NCI-H128 (cell line): ENCODE results near the gene ADCY7.

Source experiments
- DNase-seq: peaks from one replicate; lab custom pipeline; 2025; ENCODE audit not compliant: unreplicated experiment; lab: John Stamatoyannopoulos, UW

Gene ADCY7

DNA sequence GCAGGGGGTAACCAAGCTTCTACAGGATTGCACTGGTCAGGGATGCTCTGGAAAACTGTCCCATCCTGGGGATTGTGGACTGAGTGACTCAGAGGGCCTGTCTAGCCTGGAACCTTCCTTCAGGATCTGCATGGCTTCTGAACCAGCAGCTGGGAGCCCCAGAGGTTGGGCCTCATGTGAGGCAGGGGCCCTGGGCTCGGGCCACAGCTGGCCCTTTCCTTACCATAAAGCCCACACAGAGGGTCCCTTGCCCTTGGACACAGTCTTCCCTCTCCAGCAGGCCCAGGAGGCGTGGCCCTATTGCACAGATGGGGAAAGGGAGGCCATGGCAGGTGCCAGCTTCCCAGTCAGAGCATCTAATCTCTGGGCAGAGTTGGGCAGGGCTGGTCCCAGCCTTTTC lies 30.5 kb downstream of the ADCY7 start:
- DNase-seq = no peak

DNA sequence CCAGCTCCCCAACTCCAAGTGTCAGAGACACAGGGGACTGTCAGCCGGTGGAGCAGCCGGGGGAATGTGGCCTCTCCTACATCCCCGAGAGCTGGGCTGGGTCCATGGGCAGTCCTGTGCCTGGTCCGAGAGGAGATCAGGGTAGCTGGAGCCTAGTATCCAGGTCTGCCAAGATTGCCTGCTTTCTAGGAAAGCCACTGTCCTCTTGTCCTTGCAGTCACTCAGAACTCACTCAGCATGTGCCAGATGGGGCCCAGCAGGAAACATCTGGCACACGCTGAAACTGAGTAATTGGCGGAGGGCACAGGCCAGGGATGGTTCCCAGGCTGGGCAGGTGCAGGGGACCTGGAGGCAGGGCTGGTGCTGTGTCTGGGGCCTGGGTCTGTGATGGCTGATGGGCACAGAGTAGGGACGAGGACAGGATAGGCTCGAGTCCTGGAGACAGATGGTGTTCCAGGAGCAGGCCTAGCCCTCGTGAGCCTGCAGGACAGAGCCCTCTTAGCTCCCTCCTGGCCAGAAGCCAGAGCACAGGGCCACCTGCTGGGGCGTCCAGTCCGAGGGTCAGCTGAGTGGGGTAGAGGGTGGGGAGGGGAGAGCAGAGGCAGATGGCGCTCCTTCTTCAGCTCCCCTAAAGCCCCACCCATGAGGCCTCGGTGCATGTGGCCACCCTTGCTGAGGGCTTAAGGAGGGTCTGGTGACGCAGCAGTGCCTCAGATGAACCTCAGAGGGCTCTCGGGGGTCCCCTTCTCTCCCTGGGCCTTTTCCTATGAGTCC lies 31.1 kb downstream of the ADCY7 start:
- DNase-seq = no peak

DNA sequence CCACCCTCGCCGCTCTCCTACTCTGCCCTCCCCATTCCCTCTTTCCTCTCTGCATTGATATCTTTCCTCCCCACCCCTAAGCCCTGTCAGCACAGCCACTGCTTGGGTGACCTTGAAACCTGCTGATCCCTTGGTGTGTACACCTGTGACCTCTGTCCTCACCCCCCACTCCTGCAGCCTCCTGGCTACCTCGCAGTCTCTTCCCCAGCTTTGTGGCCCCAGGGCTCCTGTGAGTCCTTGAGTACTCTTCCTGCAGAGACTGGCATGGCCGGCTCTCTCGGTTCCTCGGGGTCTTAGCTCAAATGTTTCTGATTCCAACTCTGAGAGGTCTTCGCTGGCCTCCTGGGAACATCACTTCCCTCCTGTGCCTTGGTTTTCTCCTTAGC lies 31.7 kb downstream of the ADCY7 start:
- DNase-seq = no peak

DNA sequence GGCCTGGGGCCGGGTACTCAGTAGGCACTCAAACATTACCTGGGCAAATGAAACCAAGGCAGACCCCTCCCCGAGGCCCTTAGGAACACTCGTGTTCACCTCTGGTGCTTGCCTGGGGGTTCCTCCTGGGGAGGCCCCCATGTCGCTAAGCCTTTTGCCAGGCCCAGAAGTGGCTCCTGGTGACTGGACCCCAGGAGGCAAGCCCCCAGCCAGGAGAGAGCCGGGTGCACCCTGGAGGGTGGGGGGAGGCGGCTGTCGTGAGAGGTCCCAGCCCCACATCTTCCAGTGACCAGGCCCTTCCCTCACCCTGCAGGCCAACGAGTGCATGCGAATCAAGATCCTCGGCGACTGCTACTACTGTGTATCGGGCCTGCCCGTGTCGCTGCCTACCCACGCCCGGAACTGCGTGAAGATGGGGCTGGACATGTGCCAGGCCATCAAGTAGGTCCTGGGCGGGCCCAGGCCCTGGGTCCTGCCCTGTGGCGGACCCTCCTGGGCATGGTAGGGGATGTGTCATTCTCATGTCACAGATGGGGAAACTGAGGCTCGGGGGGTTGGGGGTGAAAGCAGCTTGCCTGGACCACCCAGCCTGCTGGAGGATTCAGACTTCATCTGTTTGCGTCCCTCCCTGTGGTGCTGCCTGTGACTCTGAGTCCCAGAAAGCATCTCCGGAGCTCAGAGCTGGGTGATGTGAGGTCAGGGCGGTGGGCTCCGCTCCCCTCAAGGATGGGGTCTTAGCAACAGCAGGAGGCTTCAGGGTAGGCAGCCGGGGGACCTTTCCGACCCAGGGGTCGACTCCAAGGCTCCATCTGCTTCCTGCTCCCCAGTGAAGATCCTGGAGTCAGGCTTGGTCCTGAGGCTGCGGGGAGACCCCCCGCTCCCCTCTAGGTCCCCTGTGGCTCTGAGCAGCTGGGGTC lies 32.5 kb downstream of the ADCY7 start:
- no peak for DNase-seq

DNA sequence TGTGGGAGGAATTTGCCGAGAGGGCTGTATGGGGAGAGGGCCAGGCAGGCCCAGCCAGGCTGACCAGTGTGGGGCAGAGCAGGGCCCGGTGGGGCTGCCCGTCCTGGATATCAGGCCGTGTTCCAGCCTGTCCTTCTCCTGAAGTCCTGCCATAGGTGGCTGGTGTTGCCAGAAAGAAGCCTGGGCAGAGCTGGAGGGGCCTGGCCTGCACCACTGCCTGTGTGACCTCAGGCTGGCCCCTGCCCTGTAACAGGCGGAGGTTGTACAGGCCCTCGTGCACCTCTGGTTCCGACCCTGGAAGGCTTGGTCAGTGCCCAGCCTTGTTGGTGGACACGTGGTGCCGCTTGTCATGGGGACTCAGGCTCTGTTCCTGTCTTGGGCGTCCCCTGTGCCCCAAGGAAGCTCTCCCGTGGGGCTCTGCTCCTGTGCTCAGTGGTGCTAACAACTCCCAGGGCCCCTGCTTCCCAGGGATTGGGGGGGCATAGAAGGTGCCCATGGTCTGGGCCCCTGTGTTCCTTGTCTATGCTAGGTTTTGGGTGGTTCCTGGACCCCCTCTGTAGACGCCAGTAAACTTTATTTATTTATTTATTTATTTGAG lies 33.3 kb downstream of the ADCY7 start:
- DNase-seq = no peak

DNA sequence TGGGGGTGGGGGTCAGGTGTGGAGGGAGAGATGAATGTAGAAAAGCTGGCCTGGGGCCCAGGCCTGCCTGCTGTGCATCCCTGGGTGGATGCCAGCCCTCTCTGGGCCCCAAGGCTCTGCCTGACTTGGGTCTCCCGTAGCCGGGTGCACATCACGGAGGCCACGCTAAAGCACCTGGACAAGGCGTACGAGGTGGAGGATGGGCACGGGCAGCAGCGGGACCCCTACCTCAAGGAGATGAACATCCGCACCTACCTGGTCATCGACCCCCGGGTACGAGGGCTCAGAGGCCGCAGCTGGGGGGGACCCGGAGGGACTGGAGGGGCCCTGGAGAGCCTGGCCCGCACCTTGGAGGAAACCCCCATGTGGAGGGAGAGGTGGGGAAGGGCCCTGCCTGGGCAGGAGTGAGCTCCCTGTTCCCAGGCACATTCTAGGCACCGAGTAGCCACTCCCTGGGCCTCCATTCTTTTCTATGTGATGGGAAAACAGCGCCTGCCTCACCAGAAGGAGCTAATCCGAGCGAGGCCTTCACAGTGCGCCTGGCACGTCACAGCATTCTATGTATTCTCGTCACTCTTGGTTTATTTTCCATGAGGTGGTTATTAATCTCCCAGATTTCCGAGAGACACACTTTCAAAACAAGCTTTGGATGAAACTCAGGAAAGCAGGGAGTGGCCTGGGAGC lies 34.7 kb downstream of the ADCY7 start:
- no peak for DNase-seq

DNA sequence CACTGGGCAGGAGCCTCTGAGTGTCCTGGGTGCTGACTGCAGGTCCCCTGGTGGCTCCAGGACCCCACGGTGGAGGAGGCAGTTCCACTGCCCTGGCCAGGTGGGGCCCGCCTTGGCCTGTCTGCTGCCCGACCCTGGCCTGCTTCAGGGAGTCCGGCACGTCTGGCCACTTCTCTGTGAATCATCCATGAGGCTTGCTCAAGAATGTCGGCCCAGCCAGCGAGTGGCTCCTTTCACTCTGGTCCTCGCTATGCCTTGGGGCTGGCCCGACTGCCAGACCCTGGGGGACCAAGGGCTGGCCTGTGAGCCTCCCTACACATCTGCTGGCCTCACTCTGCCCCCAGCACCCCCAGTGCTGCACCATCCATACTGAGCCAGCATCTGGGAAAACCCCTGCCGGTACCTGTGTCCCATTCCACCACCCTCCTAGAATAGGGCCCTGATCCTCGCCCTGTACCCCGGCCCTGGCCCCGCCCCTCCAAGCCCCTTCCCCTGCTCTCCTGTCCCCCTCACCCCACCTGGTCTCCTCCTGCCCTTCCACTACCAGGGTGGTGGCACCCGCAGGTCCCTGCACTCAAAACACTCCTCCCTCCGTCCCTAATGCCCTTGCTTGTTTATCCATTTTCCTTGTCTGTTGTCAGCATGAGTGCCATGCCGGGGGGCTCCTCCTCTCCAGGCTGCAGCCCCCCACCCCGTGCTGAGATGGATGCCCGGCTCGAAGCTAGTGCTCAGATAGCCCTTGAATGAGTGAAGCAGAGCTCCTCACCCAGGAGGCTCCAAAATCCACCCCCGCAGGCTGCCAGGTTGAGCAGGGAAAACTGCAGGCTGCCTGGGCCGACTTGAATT lies 35.5 kb downstream of the ADCY7 start:
- no peak for DNase-seq

DNA sequence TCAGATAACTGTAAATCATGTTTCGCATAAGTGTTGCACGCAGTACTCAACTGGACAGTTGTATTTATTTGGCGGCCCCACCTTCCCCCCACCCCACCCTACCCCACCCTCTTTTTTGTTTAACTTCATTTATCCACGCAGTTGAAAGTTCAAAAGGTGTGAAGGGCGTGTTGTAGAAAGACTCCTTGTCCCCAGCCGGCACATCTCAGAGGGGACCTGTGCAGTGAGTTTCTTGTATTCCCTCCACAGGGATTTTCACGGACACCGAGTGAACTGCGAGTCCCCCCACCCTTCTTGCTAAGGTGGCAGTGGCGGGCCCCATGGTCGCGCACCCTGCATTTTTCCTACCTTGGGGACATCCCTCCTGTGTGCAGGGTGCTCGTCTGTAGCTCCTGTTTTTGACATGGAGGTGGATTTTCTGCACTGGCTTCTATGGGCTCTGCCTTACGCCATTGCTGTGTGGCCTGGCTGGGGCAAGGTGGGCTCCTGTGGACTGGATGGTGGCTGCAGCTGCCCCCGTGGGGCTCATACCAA lies 36.2 kb downstream of the ADCY7 start:
- no peak for DNase-seq

DNA sequence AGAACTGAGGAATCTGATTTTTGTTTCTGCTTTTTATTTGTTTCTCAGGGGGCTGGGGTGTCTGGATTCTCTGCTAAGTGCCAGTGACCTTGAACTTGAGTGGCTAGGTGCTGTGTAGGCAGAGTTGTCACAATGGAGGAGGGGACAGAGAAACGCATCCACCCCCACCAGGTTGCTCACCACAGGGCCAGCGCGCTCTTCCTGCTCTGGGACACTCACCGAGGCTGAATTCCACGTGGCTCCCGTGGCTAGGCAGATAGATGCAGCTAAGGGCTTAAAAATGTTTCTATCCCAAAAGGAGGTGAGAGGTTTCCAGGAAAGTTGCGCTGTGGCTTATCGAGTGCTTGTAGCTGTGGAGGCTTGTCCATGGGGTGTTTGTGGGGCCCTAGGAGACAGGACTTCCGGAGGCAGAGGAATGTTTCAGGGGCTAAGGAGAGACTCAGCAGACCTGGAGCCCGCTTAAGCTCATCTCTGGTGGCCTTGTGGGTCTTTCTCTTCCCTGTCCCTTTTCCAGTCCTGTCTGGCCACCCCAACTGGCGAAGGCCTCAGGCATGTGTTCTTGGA lies 36.8 kb downstream of the ADCY7 start:
- DNase-seq = no peak

DNA sequence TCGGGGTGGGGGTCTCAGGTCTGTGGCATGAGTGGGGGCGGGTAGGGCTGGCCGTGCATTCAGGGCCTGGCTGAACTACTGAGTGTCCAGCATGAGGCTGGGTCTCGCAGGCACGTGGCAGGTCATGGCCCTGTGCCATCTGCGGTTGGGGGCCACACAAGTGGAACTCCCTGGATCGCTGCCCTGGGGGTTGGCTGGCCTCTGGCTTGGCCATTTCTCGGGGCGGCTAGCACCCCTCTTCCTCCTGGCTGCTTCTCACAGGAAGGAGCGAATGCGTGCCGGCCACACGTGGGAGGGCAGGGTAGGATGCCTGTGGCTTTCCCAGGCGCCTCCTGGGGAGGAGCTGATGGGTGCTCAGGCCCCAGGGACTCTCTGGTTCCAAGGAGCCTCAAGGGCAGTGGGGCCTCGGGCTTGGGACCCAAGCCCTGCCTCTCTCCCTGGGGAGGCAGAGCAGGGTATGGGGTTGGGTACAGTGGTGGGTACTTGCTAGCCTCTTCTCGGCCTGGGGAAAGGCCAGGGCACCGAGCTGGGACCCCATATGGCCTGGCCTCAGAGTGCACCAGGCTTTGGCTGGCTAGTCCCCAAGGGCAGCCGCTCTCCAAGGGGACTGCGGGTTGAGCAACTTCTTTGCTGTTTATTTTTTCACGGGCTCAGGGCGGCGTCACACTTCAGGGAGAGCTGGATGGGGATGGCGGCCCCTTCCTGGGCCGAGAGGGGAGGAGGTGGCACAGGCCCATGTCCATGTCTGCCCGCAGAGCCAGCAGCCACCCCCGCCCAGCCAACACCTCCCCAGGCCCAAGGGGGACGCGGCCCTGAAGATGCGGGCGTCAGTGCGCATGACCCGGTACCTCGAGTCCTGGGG lies 37.5 kb downstream of the ADCY7 start:
- no peak for DNase-seq

DNA sequence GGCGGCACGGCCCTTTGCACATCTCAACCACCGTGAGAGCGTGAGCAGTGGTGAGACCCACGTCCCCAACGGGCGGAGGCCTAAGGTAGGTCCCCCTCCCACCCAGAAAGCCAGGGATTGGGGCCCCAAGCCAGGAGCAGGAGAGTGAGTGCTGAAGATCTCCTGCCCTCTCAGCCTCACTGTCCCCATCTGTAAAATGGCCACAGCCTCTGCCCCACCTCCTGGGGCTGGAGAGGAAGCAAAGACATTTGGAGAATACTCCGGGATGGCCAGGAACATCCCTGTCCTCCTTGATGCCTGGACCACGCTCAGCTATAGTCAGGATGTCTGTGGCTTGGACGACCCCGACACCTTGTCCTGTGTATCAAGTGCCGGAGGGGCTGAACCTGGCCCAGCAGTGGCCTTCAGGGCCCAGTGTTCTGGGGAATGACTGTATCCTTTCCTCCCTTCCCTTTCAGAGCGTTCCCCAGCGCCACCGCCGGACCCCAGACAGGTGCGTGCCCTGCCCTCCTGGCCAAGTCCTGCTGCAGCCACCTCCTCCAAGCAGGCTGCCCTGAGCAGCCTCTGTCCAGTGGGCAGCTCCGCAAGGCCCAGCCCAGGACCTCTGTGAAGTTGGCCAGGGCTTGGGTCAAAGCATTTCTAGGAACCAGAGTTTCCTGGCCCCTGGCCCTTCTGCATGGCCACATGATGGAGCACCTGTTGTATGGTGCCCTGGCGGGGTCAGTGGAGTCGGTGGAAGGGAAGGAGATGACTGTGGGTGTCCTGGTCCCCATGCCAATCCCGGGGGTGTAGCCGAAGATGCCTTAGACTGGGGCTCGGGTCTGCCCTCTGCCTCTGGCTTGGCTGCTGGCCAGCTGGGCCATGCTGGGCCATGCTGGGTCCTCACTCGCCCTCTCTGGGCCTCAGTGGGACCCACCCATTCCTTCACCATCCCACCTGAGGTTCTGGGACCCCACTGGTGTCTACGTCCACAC lies 38.4 kb downstream of the ADCY7 start:
- DNase-seq = no peak

DNA sequence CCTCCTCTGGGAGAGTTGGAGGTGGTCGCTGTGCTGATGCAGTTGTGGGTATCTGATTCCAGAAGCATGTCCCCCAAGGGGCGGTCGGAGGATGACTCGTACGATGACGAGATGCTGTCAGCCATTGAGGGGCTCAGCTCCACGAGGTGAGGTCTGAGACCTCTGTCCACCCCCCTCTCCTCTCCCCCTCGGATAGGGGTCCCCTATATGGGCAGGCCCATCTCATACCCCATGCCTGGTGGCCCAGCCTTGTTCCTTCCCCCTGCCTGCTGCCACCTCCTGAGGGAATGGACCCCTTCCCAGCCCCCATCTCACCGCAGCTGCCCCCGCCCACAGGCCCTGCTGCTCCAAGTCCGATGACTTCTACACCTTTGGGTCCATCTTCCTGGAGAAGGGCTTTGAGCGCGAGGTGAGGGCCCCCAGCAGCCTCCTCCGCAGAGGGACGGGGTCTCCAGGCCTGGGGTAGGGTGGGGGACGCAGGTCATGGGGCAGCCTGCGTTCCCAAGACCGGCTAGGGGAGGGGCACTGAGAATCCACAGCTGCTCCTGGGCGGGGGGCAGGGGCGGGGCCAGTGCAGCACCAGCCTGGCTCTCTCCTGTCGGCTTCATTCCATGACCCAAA lies 39.2 kb downstream of the ADCY7 start:
- no peak for DNase-seq

DNA sequence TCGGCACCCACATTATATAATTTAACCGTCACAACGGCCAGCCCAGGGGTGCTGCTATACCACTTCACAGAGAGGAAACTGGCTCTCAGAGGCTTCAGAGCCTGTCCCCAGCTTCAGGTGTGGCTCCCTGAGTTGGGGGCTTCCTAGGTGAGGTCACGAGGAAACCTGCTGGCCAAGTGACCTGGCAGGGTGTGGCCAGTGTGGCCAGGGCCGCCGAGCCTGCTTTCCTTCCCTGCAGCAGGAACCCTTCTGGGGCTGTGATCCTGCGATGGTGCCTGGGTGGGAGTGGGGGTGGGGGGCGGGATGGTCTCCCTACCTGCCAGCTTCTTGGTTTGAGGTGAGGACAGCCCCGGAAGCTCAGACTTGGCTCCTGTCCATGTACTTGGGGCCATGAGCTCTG lies 39.9 kb downstream of the ADCY7 start:
- DNase-seq = no peak

DNA sequence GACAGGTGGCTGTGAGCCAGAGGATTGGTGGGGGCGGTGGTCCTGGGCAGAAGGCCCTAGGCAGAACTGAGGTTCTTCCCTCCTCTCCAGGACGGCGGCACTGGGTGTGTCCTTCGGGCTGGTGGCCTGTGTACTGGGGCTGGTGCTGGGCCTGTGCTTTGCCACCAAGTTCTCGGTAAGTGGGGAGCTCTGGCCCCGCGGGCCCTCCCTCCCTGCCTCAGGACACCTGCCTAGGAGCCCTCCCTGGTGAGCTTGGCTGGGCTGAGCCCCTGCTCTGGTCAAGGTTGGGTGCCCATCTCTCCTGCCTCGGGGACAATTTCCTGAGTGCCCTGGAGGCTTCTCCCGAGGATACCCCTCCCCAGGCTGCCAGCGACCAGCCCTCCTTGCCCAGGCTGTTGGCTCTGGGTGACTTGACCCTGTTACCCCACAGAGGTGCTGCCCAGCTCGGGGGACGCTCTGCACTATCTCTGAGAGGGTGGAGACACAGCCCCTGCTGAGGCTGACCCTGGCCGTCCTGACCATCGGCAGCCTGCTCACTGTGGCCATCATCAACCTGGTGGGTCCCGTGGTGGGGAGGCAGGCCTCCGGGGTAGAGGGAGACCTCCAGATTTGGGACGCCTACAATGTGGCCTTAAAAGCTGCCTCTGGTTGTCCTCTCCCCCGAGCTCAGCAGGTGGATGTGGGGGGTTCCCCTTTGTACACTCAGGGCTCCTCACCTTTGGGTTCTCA lies 42.0 kb downstream of the ADCY7 start:
- no peak for DNase-seq

DNA sequence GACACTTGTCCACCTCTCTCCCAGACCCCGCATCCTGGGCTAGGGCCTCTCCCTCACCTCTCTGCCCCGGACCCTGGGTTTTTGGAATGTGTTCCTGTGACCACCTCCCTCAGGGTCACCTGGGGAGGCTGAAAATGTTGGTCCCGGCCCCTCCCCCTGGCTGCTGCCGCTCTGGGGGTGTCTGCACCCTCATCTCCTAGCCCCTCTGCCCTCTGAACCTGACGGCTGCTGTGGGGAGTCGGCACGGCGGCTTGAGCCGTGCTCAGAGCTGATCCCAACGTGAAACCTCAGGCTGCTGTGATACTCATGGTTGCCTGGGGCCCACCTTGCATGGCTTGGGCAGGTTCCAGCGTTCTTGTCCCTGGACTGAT lies 42.8 kb downstream of the ADCY7 start:
- DNase-seq = no peak

DNA sequence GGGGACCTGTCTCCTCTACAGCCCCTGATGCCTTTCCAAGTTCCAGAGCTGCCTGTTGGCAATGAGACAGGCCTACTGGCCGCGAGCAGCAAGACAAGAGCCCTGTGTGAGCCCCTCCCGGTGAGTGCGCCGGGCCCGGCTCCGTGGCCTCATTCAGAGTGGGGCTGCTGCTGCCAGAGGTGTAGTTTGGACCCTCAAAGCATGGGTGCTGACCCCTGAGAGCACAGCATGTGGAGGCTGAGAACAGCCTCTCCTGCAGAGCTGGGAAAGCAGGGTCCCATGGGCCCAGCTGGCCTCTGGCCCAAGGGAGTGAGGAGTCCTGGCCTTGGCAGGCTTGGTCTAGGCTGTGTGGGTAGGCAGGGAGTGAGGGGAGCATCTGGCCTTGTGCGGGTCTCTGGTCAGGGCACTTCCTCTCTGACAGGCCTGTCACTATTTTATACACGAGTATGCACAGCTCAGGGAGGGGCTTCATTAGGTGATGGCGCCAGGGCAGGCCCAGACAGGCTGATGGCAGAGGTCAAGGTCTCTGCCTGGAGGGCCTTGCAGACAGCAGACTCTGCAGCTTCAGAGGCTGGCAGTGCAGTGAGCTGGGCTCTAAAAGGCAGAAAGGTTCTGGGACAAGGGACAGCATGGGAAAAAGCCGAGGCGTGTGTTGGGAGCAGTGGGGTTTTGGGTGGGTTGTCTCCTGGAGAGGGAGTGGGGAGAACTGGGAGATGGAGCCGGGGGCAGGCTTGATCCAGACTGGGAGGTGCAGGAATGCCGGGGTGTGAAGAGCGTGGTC lies 43.4 kb downstream of the ADCY7 start:
- DNase-seq = no peak
